SW480 (cell line): Measurements from ENCODE around the gene CHTF8.

Source experiments
- DNase-seq: peaks from one replicate; pipeline ENCODE4 v3.0.0-alpha.2; 2016; ENCODE audit warnings: low spot score

The CHTF8 gene

GRCh38 chr16:69085032-69085695 is 47.2 kb downstream of the CHTF8 start:
- no peak for DNase-seq

- DNase-seq: no peak
Measured at GRCh38 chr16:69084289-69084688, 48.1 kb downstream of the CHTF8 start.

GRCh38 chr16:69083306-69083941 is 49.0 kb downstream of the CHTF8 start:
- no peak for DNase-seq

- no peak for DNase-seq
Measured at GRCh38 chr16:69079697-69080096, 52.7 kb downstream of the CHTF8 start.

GRCh38 chr16:69078073-69078472 is 54.3 kb downstream of the CHTF8 start:
- no peak for DNase-seq

GRCh38 chr16:69077251-69077650 is 55.1 kb downstream of the CHTF8 start:
- DNase-seq: no peak

- DNase-seq: peak; percentile 95
Measured at GRCh38 chr16:69073181-69073702, 59.1 kb downstream of the CHTF8 start.

GRCh38 chr16:69072640-69072974 is 59.8 kb downstream of the CHTF8 start:
- DNase-seq: no peak

- DNase-seq: no peak
Measured at GRCh38 chr16:69071036-69071435, 61.4 kb downstream of the CHTF8 start.

- DNase-seq: peak; percentile 69
Measured at GRCh38 chr16:69069504-69069903, 62.9 kb downstream of the CHTF8 start.
